Activated CD8-positive, alpha-beta T cell treated with anti-CD3 and anti-CD28 coated beads for 36 hours (primary cell): ENCODE measurements around the gene PPP1R13L. TPM values are rescaled to one million over a fixed set of nuclear protein-coding genes. Genes with fewer than 3 reads are reported as not detected.
"Not testable (repeated sequence)": the region's sequence is repeated elsewhere in the genome, so short reads cannot be mapped to it uniquely, and the experiment has no call there.

ENCODE experiments used
- ATAC-seq: fragments of 200-7000 bp; cut with Tn5 transposase; one replicate; pipeline ENCODE4 v1.10.0; 2021; ENCODE audit warnings: mild to moderate bottlenecking, moderate library complexity
- CTCF ChIA-PET: fragments of 350-600 bp; sonication (Branson Sonifier 250); formaldehyde crosslinking; loops from one replicate; lab custom pipeline; 2021; ENCODE audit warnings: antibody characterized with exemption; lab: Charles Lee
- POLR2A ChIA-PET: fragments of 350-600 bp; sonication (Branson Sonifier 250); formaldehyde crosslinking; loops from one replicate; lab custom pipeline; 2021; ENCODE audit warnings: antibody characterized with exemption; lab: Charles Lee
- DNase-seq: peaks from one replicate; pipeline ENCODE4 v3.0.0-alpha.2; 2020
- H3K27ac Mint-ChIP-seq: one replicate; pipeline ENCODE4 v1.8.0; 2021; ENCODE audit warnings: mild to moderate bottlenecking, mixed read lengths
- H3K27me3 Mint-ChIP-seq: one replicate; pipeline ENCODE4 v1.8.0; 2021; ENCODE audit warnings: mixed read lengths
- H3K36me3 Mint-ChIP-seq: one replicate; pipeline ENCODE4 v1.8.0; 2021; ENCODE audit warnings: low read depth, mixed read lengths
- H3K4me1 Mint-ChIP-seq: one replicate; pipeline ENCODE4 v1.8.0; 2021; ENCODE audit warnings: low read depth, mixed read lengths
- H3K4me3 Mint-ChIP-seq: one replicate; pipeline ENCODE4 v1.8.0; 2021; ENCODE audit warnings: mild to moderate bottlenecking, moderate library complexity, mixed read lengths
- H3K9me3 Mint-ChIP-seq: one replicate; pipeline ENCODE4 v1.8.0; 2021; ENCODE audit warnings: mixed read lengths
- CTCF ChIP-seq: fragments of 200-600 bp; IDR thresholded peaks from one replicate; pipeline ENCODE4 v1.8.0; 2022; ENCODE audit warnings: antibody characterized with exemption, mild to moderate bottlenecking
- intact Hi-C: fragments of 100-400 bp; cut with micrococcal nuclease; formaldehyde crosslinking; loops from one replicate; pipeline ENCODE4 v1.10.0; 2022
- total RNA-seq, 2 experiments: library from RNA; stranded (reverse); gene quantifications; one replicate each; pipeline ENCODE4 v1.2.3, GENCODE V29; 2021

The PPP1R13L gene
- total RNA-seq, 2 experiments from 2014 or later, result 4.6 to 5.8 TPM

GRCh38 chr19:45437328-45437727 is 32.5 kb upstream of the PPP1R13L start:
- DNase-seq (no peak), ATAC-seq (no peak)
- Mint-ChIP-seq H3K4me1 (peaks cover 14% of the 10 kb centered on the region), H3K9me3 (no peaks in the 10 kb centered on the region), H3K27me3 (no peaks in the 10 kb centered on the region), H3K27ac (no peak overlapping the region), H3K36me3 (no peaks in the 10 kb centered on the region), H3K4me3 (no peak overlapping the region)
- POLR2A ChIA-PET, result no interaction called here
- no peak for TF ChIP-seq CTCF
- intact Hi-C loops, result no loop called here
- CTCF ChIA-PET, result interaction anchor here (0.7 to 7.6 kb wide), 5 partner anchors 9 to 48 kb away, joined by 3 to 270 read pairs (median 10); partner anchors contain the start of gene PPP1R13L

DNA sequence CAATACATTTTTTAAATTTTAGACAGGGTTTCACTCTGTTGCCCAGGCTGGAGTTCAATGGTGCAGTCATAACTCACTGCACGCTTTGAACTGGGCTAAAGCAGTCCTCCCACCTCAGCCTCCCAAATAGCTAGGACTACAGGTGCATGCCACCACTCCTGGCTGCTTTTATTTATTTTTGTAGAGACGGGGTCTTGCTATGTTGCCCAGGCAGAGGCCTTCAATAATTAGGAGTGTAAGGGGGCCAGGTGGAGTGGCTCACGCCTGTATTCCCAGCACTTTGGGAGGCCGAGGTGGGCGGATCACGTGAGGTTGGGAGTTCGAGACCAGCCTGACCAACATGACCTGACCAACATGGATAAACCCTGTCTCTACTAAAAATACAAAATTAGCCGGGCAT is 27.7 kb upstream of the PPP1R13L start:
- intact Hi-C loops, H3K27me3 Mint-ChIP-seq, H3K36me3 Mint-ChIP-seq, POLR2A ChIA-PET, H3K4me1 Mint-ChIP-seq, H3K9me3 Mint-ChIP-seq, DNase-seq, H3K4me3 Mint-ChIP-seq, H3K27ac Mint-ChIP-seq, ATAC-seq: not testable (repeated sequence)
- CTCF ChIA-PET, result interaction anchor here (1.8 to 3.5 kb wide), 2 partner anchors 46 to 53 kb away, joined by 11 to 18 read pairs; no protein-coding TSS in a partner anchor

GRCh38 chr19:45431008-45431407 is 26.1 kb upstream of the PPP1R13L start:
- H3K4me3 Mint-ChIP-seq, intact Hi-C loops, H3K27me3 Mint-ChIP-seq, ATAC-seq, DNase-seq, H3K9me3 Mint-ChIP-seq, H3K36me3 Mint-ChIP-seq, H3K27ac Mint-ChIP-seq: not testable (repeated sequence)
- ChIA-PET POLR2A (interaction anchor here (1.1 kb wide), 1 partner anchor 48 kb away, joined by 3 read pairs; no protein-coding TSS in a partner anchor), CTCF (interaction anchor here (0.7 to 5.7 kb wide), 8 partner anchors 9 to 54 kb away, joined by 3 to 57 read pairs (median 4); no protein-coding TSS in a partner anchor)
- peaks cover 13% of the 10 kb centered on the region for H3K4me1 Mint-ChIP-seq

DNA sequence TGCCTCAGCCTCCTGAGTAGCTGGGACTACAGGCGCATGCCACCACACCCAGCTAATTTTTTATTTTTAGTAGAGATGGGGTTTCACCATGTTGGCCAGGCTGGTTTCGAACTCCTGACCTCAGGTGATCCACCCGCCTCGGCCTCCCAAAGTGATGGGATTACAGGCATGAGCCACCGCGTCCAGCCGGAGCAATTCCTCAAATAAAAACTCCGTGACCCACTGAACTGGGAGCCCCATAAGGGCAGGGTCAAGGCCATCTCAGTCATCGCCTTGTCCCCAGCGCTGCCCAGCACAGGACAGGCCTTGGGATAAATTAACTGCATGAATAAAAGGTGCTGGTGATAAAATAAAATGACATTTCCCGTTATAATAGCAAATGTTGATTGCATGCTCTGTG is 25.0 kb upstream of the PPP1R13L start:
- not testable (repeated sequence) for DNase-seq, H3K27me3 Mint-ChIP-seq, H3K4me3 Mint-ChIP-seq, H3K27ac Mint-ChIP-seq, H3K36me3 Mint-ChIP-seq, ATAC-seq, H3K9me3 Mint-ChIP-seq
- ChIA-PET POLR2A (interaction anchor here (1.1 kb wide), 1 partner anchor 49 kb away, joined by 3 read pairs; no protein-coding TSS in a partner anchor), CTCF (interaction anchor here (1.0 to 5.7 kb wide), 3 partner anchors 10 to 55 kb away, joined by 4 to 57 read pairs (median 18); no protein-coding TSS in a partner anchor)
- H3K4me1 Mint-ChIP-seq, result peaks cover 17% of the 10 kb centered on the region
- intact Hi-C loops, result loop anchor here (10.0 kb wide), 1 partner anchor 45 kb away; no protein-coding TSS in a partner anchor

DNA sequence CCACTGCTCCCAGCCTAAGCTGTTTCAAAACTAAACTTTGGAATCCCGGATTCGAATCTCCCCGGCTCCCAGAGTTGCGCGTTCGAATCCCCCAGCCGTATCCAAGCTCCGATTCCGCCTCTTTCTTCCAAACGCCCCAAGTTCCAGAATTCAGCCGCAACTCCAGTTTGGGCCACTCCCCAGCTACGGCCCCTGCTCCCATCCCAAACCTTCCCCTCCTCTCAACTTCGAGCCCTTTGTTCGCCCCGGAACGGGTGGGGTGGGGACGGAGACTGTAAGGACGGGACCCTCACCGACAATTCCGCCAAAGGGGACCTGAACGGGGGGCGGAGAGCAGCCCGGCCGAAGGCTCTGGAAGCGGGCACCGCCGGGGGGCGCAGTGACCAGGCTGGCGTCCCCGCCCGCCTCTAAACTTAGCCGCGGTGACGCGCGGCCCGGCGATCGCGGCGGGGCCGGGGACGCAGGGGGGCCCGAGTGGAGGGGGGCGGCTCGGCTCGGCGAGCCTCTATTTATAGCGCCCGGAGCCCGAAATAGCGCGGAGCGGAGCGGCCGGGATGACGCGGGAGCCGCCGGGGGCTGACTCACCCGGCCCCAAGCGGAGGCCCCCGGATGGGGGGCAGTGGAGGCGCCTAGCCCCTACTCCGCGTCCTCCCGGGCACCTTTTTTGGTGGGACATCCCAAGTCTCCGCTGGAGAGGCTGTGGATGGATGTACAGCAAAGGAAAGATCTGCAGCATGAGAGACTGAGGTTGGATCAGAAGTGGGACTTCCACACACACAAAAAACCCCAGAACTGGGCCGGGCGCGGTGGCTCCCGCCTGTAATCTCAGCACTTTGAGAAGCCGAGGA is 23.7 kb upstream of the PPP1R13L start:
- peak; percentile 42 for TF ChIP-seq CTCF
- DNase-seq (peak; percentile 53), ATAC-seq (peak; percentile 11)
- no peaks in the 10 kb centered on the region for H3K27me3 Mint-ChIP-seq
- no peaks in the 10 kb centered on the region for H3K36me3 Mint-ChIP-seq
- intact Hi-C loops, result loop anchor here (10.0 kb wide), 1 partner anchor 46 kb away; no protein-coding TSS in a partner anchor
- H3K4me3 Mint-ChIP-seq, result peak overlapping the region; percentile 71
- ChIA-PET POLR2A (interaction anchor here (1.0 kb wide), 2 partner anchors 11 to 50 kb away, joined by 4 read pairs; no protein-coding TSS in a partner anchor), CTCF (interaction anchor here (0.8 to 5.7 kb wide), 12 partner anchors 9 to 85 kb away, joined by 3 to 57 read pairs (median 5); partner anchors contain the start of genes FOSB and PPP1R13L)
- peaks cover 27% of the 10 kb centered on the region for H3K4me1 Mint-ChIP-seq
- peak overlapping the region; percentile 6 for H3K27ac Mint-ChIP-seq
- no peaks in the 10 kb centered on the region for H3K9me3 Mint-ChIP-seq
